Breast epithelium (tissue), 3 donors: ENCODE results near the gene ATXN7L1.

Experiments
- CTCF ChIP-seq, 3 donors: fragments of 450-650 bp; IDR thresholded peaks; one replicate each; pipeline ENCODE4 v1.5.1; 2016 to 2017; ENCODE audit warnings: antibody characterized with exemption in 3 of 3, mild to moderate bottlenecking in 3 of 3, moderate library complexity in 3 of 3
- POLR2A ChIP-seq: fragments of 450-650 bp; IDR thresholded peaks from one replicate; pipeline ENCODE4 v1.6.1; 2016; ENCODE audit warnings: antibody characterized with exemption, mild to moderate bottlenecking, moderate library complexity

- TF ChIP-seq CTCF (IDR thresholded peaks at IDR 0.05) (no peak), POLR2A (no peak)
Measured at GRCh38 chr7:105792488-105793370, 83.7 kb downstream of the ATXN7L1 start.
